Natural killer cell (primary cell): ENCODE results near the gene KDM5C. TPM values are rescaled to one million over a fixed set of nuclear protein-coding genes. Genes with fewer than 3 reads are reported as not detected.

Source experiments
- ATAC-seq, 3 donors: fragments of 150-1000 bp in 2 of 3; fragments of 200-7000 bp in 1 of 3; cut with Tn5 transposase; 1 replicate in 1 of 3; 2 replicates in 2 of 3; pipeline ENCODE4 v1.10.0; 2021; ENCODE audit warnings: mild to moderate bottlenecking in 2 of 3, moderate library complexity in 2 of 3
- DNase-seq, 2 donors: peaks; one replicate each; pipeline versions ENCODE4 v3.0.0 to v3.0.0-alpha.2; 2013 to 2021; ENCODE audit warnings: mixed read lengths in 1 of 2
- H3K27ac ChIP-seq: one replicate; pipeline ENCODE4 v1.5.1; 2013; ENCODE audit warnings: mild to moderate bottlenecking, low read length
- H3K27me3 ChIP-seq: one replicate; pipeline ENCODE4 v1.6.1; 2013; ENCODE audit warnings: low read length; ENCODE audit not compliant: control insufficient read depth, insufficient read depth
- H3K36me3 ChIP-seq: one replicate; pipeline ENCODE4 v1.6.1; 2013; ENCODE audit warnings: low read length; ENCODE audit not compliant: control insufficient read depth, insufficient read depth
- H3K4me1 ChIP-seq: one replicate; pipeline ENCODE4 v1.6.1; 2013; ENCODE audit warnings: low read length; ENCODE audit not compliant: control insufficient read depth, insufficient read depth
- H3K4me3 ChIP-seq: one replicate; pipeline ENCODE4 v1.5.1; 2013; ENCODE audit warnings: low read length
- H3K9me3 ChIP-seq: one replicate; pipeline ENCODE4 v1.6.1; 2013; ENCODE audit warnings: low read length; ENCODE audit not compliant: control insufficient read depth, insufficient read depth
- H3K27ac Mint-ChIP-seq, 2 donors: one replicate each; pipeline ENCODE4 v1.8.0; 2022; ENCODE audit warnings: mild to moderate bottlenecking in 2 of 2, mixed read lengths in 2 of 2, moderate library complexity in 1 of 2
- H3K27me3 Mint-ChIP-seq, 2 donors: one replicate each; pipeline ENCODE4 v1.8.0; 2022; ENCODE audit warnings: low read depth in 2 of 2, mixed read lengths in 2 of 2
- H3K36me3 Mint-ChIP-seq: one replicate; pipeline ENCODE4 v1.8.0; 2022; ENCODE audit warnings: mixed read lengths
- H3K4me1 Mint-ChIP-seq, 2 donors: one replicate each; pipeline ENCODE4 v1.8.0; 2022; ENCODE audit warnings: mixed read lengths in 2 of 2
- H3K4me3 Mint-ChIP-seq: one replicate; pipeline ENCODE4 v1.8.0; 2022; ENCODE audit warnings: mild to moderate bottlenecking, moderate library complexity, mixed read lengths
- H3K9me3 Mint-ChIP-seq, 2 donors: one replicate each; pipeline ENCODE4 v1.8.0; 2022; ENCODE audit warnings: mixed read lengths in 2 of 2
- CTCF ChIP-seq: fragments of 200-600 bp; IDR thresholded peaks from one replicate; pipeline ENCODE4 v1.8.0; 2022; ENCODE audit warnings: antibody characterized with exemption
- WGBS: methylation state at CpG from one replicate; pipeline ENCODE4 v1.1.7; 2013; ENCODE audit warnings: missing lambda C conversion rate; ENCODE audit not compliant: insufficient coverage; 5-methylcytosine and 5-hydroxymethylcytosine counted together
- intact Hi-C: fragments of 100-400 bp; cut with micrococcal nuclease; formaldehyde crosslinking; loops from one replicate; pipeline ENCODE4 v1.14.2; 2022
- total RNA-seq, 4 donors: library from RNA; stranded (reverse); fragments of 120-200 nt in 1 of 4; gene quantifications; one replicate each; pipeline versions ENCODE4 v1.2.3 to v1.2.4, GENCODE V29; 2013 to 2022

KDM5C gene
- total RNA-seq, 3 donors from 2014 or later (not counting 1 experiment from before 2014, with no cell fraction given) = 191 to 307 (median 196) TPM

DNA sequence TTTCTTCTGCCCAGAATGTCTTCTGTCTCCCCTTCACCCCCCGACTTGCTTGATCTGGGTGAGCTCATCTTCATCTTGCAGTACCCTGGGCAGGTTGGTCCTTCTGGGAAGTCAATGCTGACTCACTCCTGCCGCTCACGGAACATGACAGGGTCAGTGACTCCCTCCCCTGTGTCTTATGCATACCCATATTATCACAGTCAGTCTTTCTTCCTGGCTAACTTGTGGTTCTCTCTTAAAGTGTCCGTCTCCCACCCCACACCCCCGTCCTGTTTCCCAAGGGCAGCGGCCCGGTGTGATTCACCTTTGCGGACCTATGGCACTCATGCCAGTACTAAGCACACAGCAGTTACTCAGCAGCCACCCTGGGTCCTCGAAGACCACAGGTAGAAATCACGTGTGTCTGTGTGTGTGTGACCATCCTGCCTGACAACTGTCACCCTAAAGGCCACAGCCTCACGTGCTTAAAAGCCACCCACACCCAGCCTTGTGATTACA, 38.6 kb upstream of the KDM5C start:
- DNase-seq = no peak
- no peaks in the 10 kb centered on the region for H3K9me3 Mint-ChIP-seq
- H3K4me1 Mint-ChIP-seq = peaks cover 23 to 37% of the 10 kb centered on the region in 2 donors
- H3K36me3 Mint-ChIP-seq = no peaks in the 10 kb centered on the region
- Histone ChIP-seq H3K4me1 (peaks cover 29% of the 10 kb centered on the region), H3K27ac (no peak overlapping the region), H3K36me3 (no peaks in the 10 kb centered on the region), H3K4me3 (no peak overlapping the region), H3K9me3 (no peaks in the 10 kb centered on the region), H3K27me3 (no peaks in the 10 kb centered on the region)
- intact Hi-C loops = no loop called here
- no peak for TF ChIP-seq CTCF
- peaks cover 16 to 32% of the 10 kb centered on the region in 2 donors for H3K27me3 Mint-ChIP-seq
- peak overlapping the region; percentile 25 for H3K4me3 Mint-ChIP-seq
- H3K27ac Mint-ChIP-seq = peak overlapping the region in 1 of 2 donors; percentile 74
- ATAC-seq = peak; percentile 24 to 80 (median 43)
- WGBS = 51% methylated on average over 11 of the region's 11 CpGs

- Mint-ChIP-seq H3K4me3 (peak overlapping the region; percentile 2), H3K27ac (peak overlapping the region in 1 of 2 donors; percentile 74), H3K27me3 (peaks cover 16 to 32% of the 10 kb centered on the region in 2 donors), H3K4me1 (peaks cover 23 to 37% of the 10 kb centered on the region in 2 donors), H3K36me3 (no peaks in the 10 kb centered on the region), H3K9me3 (no peaks in the 10 kb centered on the region)
- no peak for TF ChIP-seq CTCF
- peak in 1 of 2 donors; percentile 5 for DNase-seq
- 12% methylated on average over 5 of the region's 8 CpGs for WGBS
- intact Hi-C loops = no loop called here
- H3K27me3 ChIP-seq = no peaks in the 10 kb centered on the region
- H3K4me1 ChIP-seq = peaks cover 29% of the 10 kb centered on the region
- H3K27ac ChIP-seq = no peak overlapping the region
- no peak overlapping the region for H3K4me3 ChIP-seq
- H3K36me3 ChIP-seq = no peaks in the 10 kb centered on the region
- ATAC-seq = peak in 2 of 3 donors; percentile 35 to 57
- no peaks in the 10 kb centered on the region for H3K9me3 ChIP-seq
These were observed 37.9 kb upstream of the KDM5C start for GRCh38 chrX:53262918-53263394.

DNA sequence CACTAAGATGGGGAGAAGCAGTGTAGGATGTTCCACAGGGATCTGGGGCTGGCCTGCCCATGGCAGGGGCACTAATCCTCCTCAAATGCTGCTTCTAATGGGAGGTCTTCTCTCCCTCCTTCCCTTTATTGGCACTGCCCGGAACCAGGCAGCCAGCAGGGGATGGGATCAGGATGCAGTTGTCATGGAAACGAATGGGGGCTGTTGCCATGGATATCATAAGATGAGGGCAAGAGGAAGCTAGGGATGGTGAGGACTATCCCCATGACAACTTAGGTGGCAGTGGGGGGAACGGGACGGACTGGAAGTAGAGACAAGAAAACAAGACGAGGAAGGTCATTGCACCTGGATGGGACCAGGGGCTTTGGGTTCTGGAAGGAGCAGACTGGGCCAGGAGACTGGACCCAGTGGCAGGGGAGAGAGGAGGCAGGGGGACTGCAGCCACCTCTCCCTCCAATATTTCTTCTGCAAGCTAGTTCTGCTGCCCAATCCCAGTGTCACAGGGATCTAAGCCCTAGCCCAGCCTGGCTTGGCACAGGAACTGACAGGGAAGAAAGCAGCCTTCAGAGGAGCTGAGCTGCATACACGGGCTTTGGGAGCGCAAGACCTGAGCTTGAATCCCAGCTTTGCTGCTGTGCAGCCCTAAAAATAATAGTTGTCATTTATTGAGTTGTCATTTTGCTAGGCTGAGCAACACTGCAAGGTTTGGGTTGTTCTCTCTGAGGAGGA, 37.3 kb upstream of the KDM5C start:
- Mint-ChIP-seq H3K27me3 (peaks cover 16 to 32% of the 10 kb centered on the region in 2 donors), H3K4me1 (peaks cover 23 to 37% of the 10 kb centered on the region in 2 donors), H3K9me3 (no peaks in the 10 kb centered on the region), H3K4me3 (no peak overlapping the region), H3K27ac (no peak overlapping the region), H3K36me3 (no peaks in the 10 kb centered on the region)
- intact Hi-C loops = no loop called here
- H3K27me3 ChIP-seq = no peaks in the 10 kb centered on the region
- DNase-seq (no peak), ATAC-seq (no peak)
- H3K4me3 ChIP-seq = no peak overlapping the region
- H3K27ac ChIP-seq = no peak overlapping the region
- no peak for TF ChIP-seq CTCF
- H3K36me3 ChIP-seq = no peaks in the 10 kb centered on the region
- peaks cover 29% of the 10 kb centered on the region for H3K4me1 ChIP-seq
- no peaks in the 10 kb centered on the region for H3K9me3 ChIP-seq
- 84% methylated on average over 6 of the region's 7 CpGs for WGBS
